ENCODE measurements around the gene ARHGEF37.
A peak's percentile ranks its signal among the peaks of the same experiment; 100 is the strongest.
"Not testable (repeated sequence)": the region's sequence is repeated elsewhere in the genome, so short reads cannot be mapped to it uniquely, and the experiment has no call there.

ARHGEF37 gene

DNA sequence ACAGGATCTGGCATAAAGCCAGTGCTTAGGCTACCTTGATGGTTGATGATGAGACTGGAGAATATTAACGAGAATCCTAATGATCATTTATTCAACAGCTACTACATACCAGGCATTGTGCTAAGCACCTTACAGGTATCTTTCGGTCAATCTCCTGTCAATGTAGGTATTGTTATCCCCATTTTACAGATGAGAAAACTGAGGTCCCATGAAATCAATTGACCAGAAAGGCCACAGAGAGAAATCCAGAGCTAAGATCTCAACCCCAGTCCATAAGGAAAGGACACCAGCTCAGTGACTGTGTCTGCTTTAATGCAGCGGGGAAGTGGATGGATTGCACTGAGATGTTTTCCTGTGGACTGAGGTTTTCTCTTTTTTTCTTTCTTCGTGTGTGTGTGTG is 63.3 kb downstream of the ARHGEF37 start:
- no peak overlapping the region for H3K4me3 ChIP-seq (ENCODE audit: control insufficient read depth, low read depth, low read length)
- TF ChIP-seq, protein P1, sequence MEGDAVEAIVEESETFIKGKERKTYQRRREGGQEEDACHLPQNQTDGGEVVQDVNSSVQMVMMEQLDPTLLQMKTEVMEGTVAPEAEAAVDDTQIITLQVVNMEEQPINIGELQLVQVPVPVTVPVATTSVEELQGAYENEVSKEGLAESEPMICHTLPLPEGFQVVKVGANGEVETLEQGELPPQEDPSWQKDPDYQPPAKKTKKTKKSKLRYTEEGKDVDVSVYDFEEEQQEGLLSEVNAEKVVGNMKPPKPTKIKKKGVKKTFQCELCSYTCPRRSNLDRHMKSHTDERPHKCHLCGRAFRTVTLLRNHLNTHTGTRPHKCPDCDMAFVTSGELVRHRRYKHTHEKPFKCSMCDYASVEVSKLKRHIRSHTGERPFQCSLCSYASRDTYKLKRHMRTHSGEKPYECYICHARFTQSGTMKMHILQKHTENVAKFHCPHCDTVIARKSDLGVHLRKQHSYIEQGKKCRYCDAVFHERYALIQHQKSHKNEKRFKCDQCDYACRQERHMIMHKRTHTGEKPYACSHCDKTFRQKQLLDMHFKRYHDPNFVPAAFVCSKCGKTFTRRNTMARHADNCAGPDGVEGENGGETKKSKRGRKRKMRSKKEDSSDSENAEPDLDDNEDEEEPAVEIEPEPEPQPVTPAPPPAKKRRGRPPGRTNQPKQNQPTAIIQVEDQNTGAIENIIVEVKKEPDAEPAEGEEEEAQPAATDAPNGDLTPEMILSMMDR (conservative IDR thresholded peaks at IDR 0.05; ENCODE audit: control insufficient read depth, insufficient read depth, low read depth, low read length): no peak
- no peak for DNase-seq (ENCODE audit: low read depth)

DNA sequence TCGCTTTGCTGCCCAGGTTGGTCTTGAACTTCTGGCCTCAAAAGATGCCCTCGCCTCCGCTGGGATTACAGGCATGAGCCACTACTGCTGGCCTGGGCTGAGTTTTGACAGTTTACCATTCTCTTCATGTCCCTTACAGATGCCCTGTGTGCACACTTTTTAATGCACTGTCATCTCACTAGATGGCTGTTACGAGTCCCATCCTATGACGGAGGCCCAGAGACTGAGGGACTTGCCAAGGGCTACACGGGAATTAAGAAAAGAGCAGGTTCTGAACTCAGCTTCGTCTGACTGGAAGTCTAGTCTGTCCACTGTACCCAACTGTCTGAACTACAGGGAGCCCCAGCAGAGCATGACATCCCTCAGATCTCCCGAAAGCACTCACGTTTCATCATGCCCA is 63.9 kb downstream of the ARHGEF37 start:
- no peak for DNase-seq (ENCODE audit: low read depth)
- TF ChIP-seq, protein P1 (conservative IDR thresholded peaks at IDR 0.05; ENCODE audit: control insufficient read depth, insufficient read depth, low read depth, low read length): no peak
- H3K4me3 ChIP-seq (ENCODE audit: control insufficient read depth, low read depth, low read length): no peak overlapping the region

DNA sequence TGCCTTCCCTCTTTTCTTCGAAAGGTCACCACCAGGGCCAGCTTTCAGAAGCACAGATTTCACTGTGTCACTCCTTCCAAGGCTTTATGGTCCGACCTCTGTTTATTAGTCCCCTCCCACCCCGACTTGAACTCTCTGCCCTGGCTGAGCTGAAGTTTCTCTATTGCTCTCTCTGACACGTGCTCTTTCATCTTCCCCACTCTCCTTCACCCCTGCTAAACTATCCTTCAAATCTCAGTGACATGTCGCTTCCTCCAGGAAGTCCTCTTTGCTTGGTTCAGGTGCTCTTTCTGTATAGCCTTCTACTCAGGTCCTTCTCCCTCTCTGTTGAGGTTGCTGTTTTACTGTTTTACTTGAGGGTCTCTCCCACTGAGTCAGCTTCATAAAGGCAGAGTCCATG is 64.4 kb downstream of the ARHGEF37 start:
- TF ChIP-seq, protein P1 (conservative IDR thresholded peaks at IDR 0.05; ENCODE audit: control insufficient read depth, insufficient read depth, low read depth, low read length): no peak
- no peak for DNase-seq (ENCODE audit: low read depth)
- no peak overlapping the region for H3K4me3 ChIP-seq (ENCODE audit: control insufficient read depth, low read depth, low read length)

DNA sequence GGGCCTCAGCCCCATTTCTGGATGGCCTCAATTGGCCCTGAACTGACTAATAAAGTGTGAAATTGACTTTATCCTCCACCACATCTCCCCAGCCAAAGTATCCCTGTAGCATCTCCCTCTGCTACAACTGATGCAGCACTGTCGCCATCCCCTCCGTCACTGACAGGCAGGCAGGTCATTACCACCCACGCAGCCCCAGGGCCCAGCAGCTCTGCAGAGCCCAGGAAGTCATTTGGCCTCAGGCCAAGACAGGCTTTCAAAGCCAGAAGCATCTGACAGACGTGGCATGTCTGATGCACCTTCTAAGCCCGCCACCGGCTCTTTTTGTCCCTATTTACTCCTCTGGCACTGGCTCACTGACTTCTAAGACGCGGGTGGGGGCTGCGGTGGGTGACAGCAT is 65.3 kb downstream of the ARHGEF37 start:
- no peak overlapping the region for H3K4me3 ChIP-seq (ENCODE audit: control insufficient read depth, low read depth, low read length)
- TF ChIP-seq, protein P1 (conservative IDR thresholded peaks at IDR 0.05; ENCODE audit: control insufficient read depth, insufficient read depth, low read depth, low read length): no peak
- peak; percentile 20 for DNase-seq (ENCODE audit: low read depth)

DNA sequence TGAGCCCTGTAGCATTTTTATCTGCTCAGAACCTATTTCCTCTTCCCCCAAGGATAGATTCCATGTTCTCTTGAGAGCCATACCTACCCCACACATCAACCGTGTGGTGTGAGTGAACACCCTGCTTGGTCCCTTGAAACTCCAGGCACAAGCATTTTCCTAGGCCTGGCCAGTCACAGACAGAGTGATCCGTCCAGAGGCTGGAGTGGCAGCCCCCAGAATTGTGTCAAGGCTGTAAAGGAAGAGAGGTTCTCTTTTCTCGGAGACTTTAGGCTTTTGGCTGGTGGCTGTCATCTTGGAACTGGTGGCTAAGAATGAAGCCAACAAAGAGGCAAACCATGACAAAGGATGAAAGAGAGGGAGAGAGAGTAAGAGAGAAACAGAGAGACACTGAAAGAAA is 66.0 kb downstream of the ARHGEF37 start:
- DNase-seq (ENCODE audit: low read depth): no peak
- TF ChIP-seq, protein P1 (conservative IDR thresholded peaks at IDR 0.05; ENCODE audit: control insufficient read depth, insufficient read depth, low read depth, low read length): no peak
- no peak overlapping the region for H3K4me3 ChIP-seq (ENCODE audit: control insufficient read depth, low read depth, low read length)

DNA sequence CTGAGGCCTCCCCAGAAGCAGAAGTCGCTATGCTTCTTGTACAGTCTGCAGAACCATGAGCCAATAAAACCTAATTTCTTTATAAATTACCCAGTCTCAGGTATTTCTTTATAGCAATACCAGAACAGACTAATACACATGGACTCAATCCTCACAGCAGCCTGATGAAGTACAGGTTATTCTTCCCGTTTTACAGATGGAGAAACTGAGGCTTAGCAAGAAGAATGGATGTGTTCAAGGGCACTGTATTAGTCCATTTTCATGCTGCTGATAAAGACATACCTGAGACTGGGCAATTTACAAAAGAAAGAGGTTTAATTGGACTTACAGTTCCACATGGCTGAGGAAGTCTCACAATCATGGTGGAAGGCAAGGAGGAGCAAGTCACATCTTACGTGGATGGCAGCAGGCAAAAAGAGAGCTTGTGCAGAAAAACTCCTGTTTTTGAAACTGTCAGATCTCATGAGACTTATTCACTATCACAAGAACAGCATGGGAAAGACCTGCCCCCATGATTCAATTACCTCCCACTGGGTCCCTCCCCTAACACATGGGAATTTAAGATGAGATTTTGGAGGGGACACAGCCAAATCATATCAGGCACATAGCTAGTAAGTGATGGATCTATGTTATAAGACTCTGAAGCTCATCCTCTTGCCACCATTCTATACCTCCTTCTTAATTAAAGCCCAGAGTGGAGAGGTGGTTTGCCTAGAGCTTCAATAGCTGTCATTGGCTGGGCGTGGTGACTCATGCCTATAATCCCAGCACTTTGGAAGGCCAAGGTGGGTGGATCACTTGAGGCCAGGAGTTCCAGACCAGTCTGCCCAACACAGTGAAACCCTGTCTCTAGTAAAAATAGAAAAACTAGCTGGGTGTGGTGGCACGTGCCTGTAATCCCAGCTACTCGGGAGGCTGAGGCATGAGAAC is 67.4 kb downstream of the ARHGEF37 start:
- not testable (repeated sequence) for H3K4me3 ChIP-seq (ENCODE audit: control insufficient read depth, low read depth, low read length); DNase-seq (ENCODE audit: low read depth)

DNA sequence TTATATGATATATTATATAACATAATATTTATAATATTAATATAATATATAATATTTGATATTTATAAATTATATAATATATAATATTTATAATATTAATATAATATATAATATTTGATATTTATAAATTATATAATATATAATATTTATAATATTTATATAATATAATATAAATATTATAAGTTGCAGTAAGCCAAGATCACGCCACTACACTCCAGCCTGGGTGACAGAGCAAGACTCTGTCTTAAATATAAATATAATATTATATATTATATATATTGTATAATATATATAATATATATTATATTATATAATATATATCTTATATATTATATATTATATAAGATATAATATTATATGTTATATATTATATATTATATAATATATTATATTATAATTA is 68.4 kb downstream of the ARHGEF37 start:
- H3K4me3 ChIP-seq (ENCODE audit: control insufficient read depth, low read depth, low read length); DNase-seq (ENCODE audit: low read depth): not testable (repeated sequence)

DNA sequence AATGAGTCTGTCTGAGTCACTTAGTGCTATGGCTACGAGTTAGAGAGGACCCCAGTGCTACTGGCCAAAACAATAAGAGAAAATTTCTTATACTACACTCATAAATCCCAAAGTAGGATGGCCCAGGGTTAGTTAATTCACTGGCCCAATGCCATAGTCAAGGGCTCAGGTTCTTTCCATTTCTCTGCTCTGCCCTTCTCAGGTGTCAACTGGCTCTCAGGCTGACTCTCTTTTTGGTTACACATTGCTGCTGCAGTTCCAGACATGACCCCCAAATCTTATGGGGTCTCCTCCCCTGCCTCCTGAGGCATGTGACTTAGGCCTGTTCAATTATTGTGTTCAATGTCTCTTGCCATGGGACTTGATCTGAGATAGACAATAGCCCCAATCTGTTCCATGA is 70.4 kb downstream of the ARHGEF37 start:
- no peak for DNase-seq (ENCODE audit: low read depth)

More for the DNA sequence above, 70.4 kb downstream of the ARHGEF37 start:
- TF ChIP-seq, protein P1 (conservative IDR thresholded peaks at IDR 0.05; ENCODE audit: control insufficient read depth, insufficient read depth, low read depth, low read length): no peak
- no peak overlapping the region for H3K4me3 ChIP-seq (ENCODE audit: control insufficient read depth, low read depth, low read length)
